NCI-H1417 treated with DMSO at 0.1 percent for 48 hours (cell line): ENCODE measurements around the gene ANTXR1.

ENCODE experiments used
- DNase-seq: peaks from one replicate; lab custom pipeline; 2025; lab: John Stamatoyannopoulos, UW

ANTXR1 gene

GRCh38 chr2:69279931-69280681 is 267.1 kb downstream of the ANTXR1 start:
- DNase-seq = no peak

GRCh38 chr2:69280796-69281412 is 267.9 kb downstream of the ANTXR1 start:
- no peak for DNase-seq

GRCh38 chr2:69285379-69285894 is 272.5 kb downstream of the ANTXR1 start:
- DNase-seq = no peak

GRCh38 chr2:69287544-69287943 is 274.6 kb downstream of the ANTXR1 start:
- DNase-seq = no peak

- DNase-seq = no peak
These were observed 275.4 kb downstream of the ANTXR1 start for GRCh38 chr2:69288429-69288828.

GRCh38 chr2:69291004-69291650 is 278.1 kb downstream of the ANTXR1 start:
- no peak for DNase-seq

- no peak for DNase-seq
These were observed 278.7 kb downstream of the ANTXR1 start for GRCh38 chr2:69291721-69292120.

GRCh38 chr2:69292256-69292655 is 279.3 kb downstream of the ANTXR1 start:
- no peak for DNase-seq

- no peak for DNase-seq
These were observed 283.4 kb downstream of the ANTXR1 start for GRCh38 chr2:69296421-69296820.

- no peak for DNase-seq
These were observed 284.2 kb downstream of the ANTXR1 start for GRCh38 chr2:69297216-69297615.

GRCh38 chr2:69298261-69298660 is 285.3 kb downstream of the ANTXR1 start:
- DNase-seq = no peak

- no peak for DNase-seq
These were observed 285.9 kb downstream of the ANTXR1 start for GRCh38 chr2:69298862-69299261.
